Smooth muscle cell (in vitro differentiated cells): ENCODE results near the gene ADGRB2. TPM values are rescaled to one million over a fixed set of nuclear protein-coding genes. Genes with fewer than 3 reads are reported as not detected.
A peak's percentile ranks its signal among the peaks of the same experiment; 100 is the strongest.

ENCODE experiments used
- DNase-seq: peaks from one replicate; lab custom pipeline; 2025; ENCODE audit not compliant: unreplicated experiment; lab: John Stamatoyannopoulos, UW
- H2AFZ ChIP-seq: fragments of 200-600 bp; sonication (generic); 2 replicates; pipeline ENCODE4 v1.6.0; 2016; ENCODE audit warnings: antibody characterized with exemption, low read depth, mild to moderate bottlenecking
- H3F3A ChIP-seq: fragments of 200-600 bp; sonication (generic); 2 replicates; pipeline ENCODE4 v1.6.0; 2017; ENCODE audit warnings: antibody characterized with exemption, low read depth
- H3K27ac ChIP-seq: fragments of 200-600 bp; sonication (generic); 2 replicates; pipeline ENCODE4 v1.5.1; 2016; ENCODE audit warnings: low read depth, mild to moderate bottlenecking
- H3K27me3 ChIP-seq: fragments of 200-600 bp; sonication (generic); 2 replicates; pipeline ENCODE4 v1.6.1; 2016; ENCODE audit warnings: low read depth, mild to moderate bottlenecking
- H3K36me3 ChIP-seq: fragments of 200-600 bp; sonication (generic); 2 replicates; pipeline ENCODE4 v1.5.1; 2016; ENCODE audit warnings: low read depth
- H3K4me1 ChIP-seq: fragments of 200-600 bp; sonication (generic); 2 replicates; pipeline ENCODE4 v1.5.1; 2016; ENCODE audit warnings: low read depth
- H3K4me2 ChIP-seq: fragments of 200-600 bp; sonication (generic); 2 replicates; pipeline ENCODE4 v1.6.0; 2016; ENCODE audit warnings: mild to moderate bottlenecking
- H3K4me3 ChIP-seq: fragments of 200-600 bp; sonication (generic); 2 replicates; pipeline ENCODE4 v1.5.1; 2016; ENCODE audit warnings: mild to moderate bottlenecking
- H3K79me2 ChIP-seq: fragments of 200-600 bp; sonication (generic); 2 replicates; pipeline ENCODE4 v1.6.0; 2016; ENCODE audit warnings: low read depth, mild to moderate bottlenecking
- H3K9ac ChIP-seq: fragments of 200-600 bp; sonication (generic); 2 replicates; pipeline ENCODE4 v1.6.0; 2016; ENCODE audit warnings: low read depth
- H3K9me3 ChIP-seq: fragments of 200-600 bp; sonication (generic); replicated peaks from 2 replicates; pipeline ENCODE4 v1.5.1; 2016; ENCODE audit warnings: low read depth
- H4K20me1 ChIP-seq: fragments of 200-600 bp; sonication (generic); 2 replicates; pipeline ENCODE4 v1.6.0; 2016; ENCODE audit warnings: low read depth
- WGBS: methylation state at CpG from one replicate; pipeline ENCODE4 v1.1.7; 2016; ENCODE audit warnings: low lambda C conversion rate; 5-methylcytosine and 5-hydroxymethylcytosine counted together
- polyA plus RNA-seq: library from polyadenylated mRNA; unstranded; fragments of >200 nt; fragmentation: Nextera tagmentation; extraction: Ambion mirVana; gene quantifications from 2 replicates; pipeline ENCODE4 v1.2.1, GENCODE V29; 2016
- total RNA-seq: library from RNA; depleted of rRNA; stranded (reverse); fragments of >200 nt; gene quantifications from 2 replicates; pipeline ENCODE4 v1.2.3, GENCODE V29; 2014
- TF ChIP-seq, protein P1 (sequence below): fragments of 200-600 bp; sonication (generic); IDR thresholded peaks from 2 replicates; pipeline ENCODE4 v1.5.1; 2017; ENCODE audit warnings: borderline replicate concordance, mild to moderate bottlenecking, antibody characterized with exemption; ENCODE audit not compliant: insufficient read depth, poor library complexity, severe bottlenecking

The ADGRB2 gene
- total and polyA plus RNA-seq, 2 experiments from 2014 or later, result 8.8 to 9.4 TPM

DNA sequence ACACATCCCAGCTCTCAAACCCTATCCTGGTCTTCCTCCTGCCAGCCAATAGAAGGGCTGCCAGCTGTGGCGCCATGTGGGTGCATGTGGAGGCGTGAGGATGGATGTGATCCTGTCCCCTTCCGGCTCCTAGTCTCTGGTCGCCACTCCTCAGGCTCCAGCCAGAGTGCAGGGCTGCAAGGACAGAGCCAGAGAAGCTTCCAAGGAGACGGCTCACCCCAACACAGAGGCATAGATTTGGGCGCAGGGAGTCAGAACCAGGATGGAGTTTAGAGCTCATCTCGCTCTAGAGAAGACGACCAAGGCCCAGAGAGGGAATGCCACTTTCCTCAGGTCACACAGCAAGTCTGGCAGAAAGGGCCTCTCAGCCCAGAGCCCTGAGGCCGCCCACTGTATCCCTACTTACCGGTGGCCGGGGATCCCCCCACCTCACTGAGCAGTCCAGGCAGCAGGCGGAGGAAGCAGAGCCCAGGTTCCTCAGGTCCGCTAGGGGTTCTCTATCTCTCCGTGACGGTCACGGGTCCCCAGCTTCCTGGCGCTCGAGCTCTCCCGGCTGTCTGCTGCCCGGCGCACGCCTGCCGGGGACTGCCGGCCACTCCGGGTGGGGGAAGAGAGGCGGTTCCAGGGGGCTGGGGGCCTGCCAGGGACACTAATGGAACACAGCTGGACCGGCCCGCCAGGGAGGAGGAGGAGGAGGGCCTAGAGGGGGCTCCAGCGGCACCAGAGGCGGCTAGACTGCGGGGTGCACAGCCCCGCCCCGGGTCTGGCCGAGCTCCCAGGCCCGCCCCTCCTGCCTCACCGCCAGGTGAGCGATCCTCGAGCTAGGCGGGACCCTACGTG, 60.5 kb downstream of the ADGRB2 start, which contains the start of gene COL16A1:
Gene COL16A1, minus strand, starts transcription at position 587 of the 840 bp plus-strand sequence. CDS start 1,824 bp downstream, outside the sequence.
- Histone ChIP-seq H3F3A (peaks cover 42% of the 10 kb centered on the region), H3K4me1 (peaks cover 24% of the 10 kb centered on the region), H3K79me2 (peaks cover 42% of the 10 kb centered on the region), H3K9ac (peak within 1 kb of the TSS; percentile 80), H3K9me3 (no peaks in the 10 kb centered on the region), H3K27me3 (no peaks in the 10 kb centered on the region), H2AFZ (peak within 1 kb of the TSS; percentile 19), H3K27ac (peak within 1 kb of the TSS; percentile 93), H3K4me3 (peak within 1 kb of the TSS; percentile 57), H4K20me1 (no peaks in the 10 kb centered on the region), H3K4me2 (peak within 1 kb of the TSS; percentile 89), H3K36me3 (no peaks in the 10 kb centered on the region)
- TF ChIP-seq, protein P1, sequence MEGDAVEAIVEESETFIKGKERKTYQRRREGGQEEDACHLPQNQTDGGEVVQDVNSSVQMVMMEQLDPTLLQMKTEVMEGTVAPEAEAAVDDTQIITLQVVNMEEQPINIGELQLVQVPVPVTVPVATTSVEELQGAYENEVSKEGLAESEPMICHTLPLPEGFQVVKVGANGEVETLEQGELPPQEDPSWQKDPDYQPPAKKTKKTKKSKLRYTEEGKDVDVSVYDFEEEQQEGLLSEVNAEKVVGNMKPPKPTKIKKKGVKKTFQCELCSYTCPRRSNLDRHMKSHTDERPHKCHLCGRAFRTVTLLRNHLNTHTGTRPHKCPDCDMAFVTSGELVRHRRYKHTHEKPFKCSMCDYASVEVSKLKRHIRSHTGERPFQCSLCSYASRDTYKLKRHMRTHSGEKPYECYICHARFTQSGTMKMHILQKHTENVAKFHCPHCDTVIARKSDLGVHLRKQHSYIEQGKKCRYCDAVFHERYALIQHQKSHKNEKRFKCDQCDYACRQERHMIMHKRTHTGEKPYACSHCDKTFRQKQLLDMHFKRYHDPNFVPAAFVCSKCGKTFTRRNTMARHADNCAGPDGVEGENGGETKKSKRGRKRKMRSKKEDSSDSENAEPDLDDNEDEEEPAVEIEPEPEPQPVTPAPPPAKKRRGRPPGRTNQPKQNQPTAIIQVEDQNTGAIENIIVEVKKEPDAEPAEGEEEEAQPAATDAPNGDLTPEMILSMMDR, result no peak
- 27% methylated on average over 20 of the region's 40 CpGs for WGBS
- DNase-seq, result peak; percentile 54

DNA sequence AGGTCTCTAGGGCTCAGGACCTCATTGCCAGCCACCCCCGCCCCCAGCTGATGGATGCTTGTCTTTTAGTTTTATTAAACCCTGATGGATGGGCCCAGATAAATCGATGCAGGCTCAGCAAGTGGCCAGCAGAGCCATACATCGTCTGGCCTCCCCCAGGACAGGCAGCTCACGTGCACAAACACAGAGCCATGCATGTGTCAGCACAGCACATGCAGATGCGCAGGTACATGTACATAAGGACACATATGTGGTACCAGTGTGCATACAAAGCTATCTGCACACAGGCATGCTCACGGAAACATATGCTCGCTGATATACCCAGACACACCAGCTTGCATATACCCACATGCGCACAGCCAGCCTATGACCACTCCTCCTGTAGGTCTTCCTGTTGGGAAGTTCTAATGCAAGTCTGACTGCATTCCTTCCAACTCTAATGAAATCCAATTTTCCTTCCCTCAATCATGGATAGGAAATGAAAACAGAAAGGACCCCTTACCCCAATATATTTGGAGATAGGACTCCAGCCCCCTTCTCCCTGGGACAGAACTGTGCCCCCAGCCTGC, 61.2 kb downstream of the ADGRB2 start:
- H3F3A ChIP-seq, result peaks cover 39% of the 10 kb centered on the region
- 70% methylated on average over 8 of the region's 8 CpGs for WGBS
- no peaks in the 10 kb centered on the region for H3K9me3 ChIP-seq
- TF ChIP-seq, protein P1, result no peak
- peak overlapping the region; percentile 93 for H3K27ac ChIP-seq
- H3K4me2 ChIP-seq, result peak overlapping the region; percentile 89
- no peaks in the 10 kb centered on the region for H4K20me1 ChIP-seq
- DNase-seq, result no peak
- no peaks in the 10 kb centered on the region for H3K36me3 ChIP-seq
- H2AFZ ChIP-seq, result no peak overlapping the region
- H3K27me3 ChIP-seq, result no peaks in the 10 kb centered on the region
- peaks cover 42% of the 10 kb centered on the region for H3K79me2 ChIP-seq
- peak overlapping the region; percentile 80 for H3K9ac ChIP-seq
- H3K4me1 ChIP-seq, result peaks cover 24% of the 10 kb centered on the region
- H3K4me3 ChIP-seq, result peak overlapping the region; percentile 57

GRCh38 chr1:31701091-31701736, 62.9 kb downstream of the ADGRB2 start:
- Histone ChIP-seq H3K79me2 (peaks cover 42% of the 10 kb centered on the region), H3K4me3 (no peak overlapping the region), H3K9ac (peak overlapping the region; percentile 77), H3K27ac (peak overlapping the region; percentile 93), H2AFZ (no peak overlapping the region), H3K36me3 (no peaks in the 10 kb centered on the region), H3F3A (peaks cover 32% of the 10 kb centered on the region), H3K9me3 (no peaks in the 10 kb centered on the region), H3K4me1 (peaks cover 19% of the 10 kb centered on the region), H3K4me2 (peak overlapping the region; percentile 89), H4K20me1 (no peaks in the 10 kb centered on the region), H3K27me3 (no peaks in the 10 kb centered on the region)
- TF ChIP-seq, protein P1, result no peak
- 34% methylated on average over 10 of the region's 10 CpGs for WGBS
- peak; percentile 78 for DNase-seq
